HFFc6 (cell line): ENCODE results near the gene PKIB. TPM values are rescaled to one million over a fixed set of nuclear protein-coding genes. Genes with fewer than 3 reads are reported as not detected.
"Not testable (repeated sequence)": the region's sequence is repeated elsewhere in the genome, so short reads cannot be mapped to it uniquely, and the experiment has no call there.

Source experiments
- DNase-seq: peaks from one replicate; pipeline ENCODE4 v3.0.0-alpha.2; 2018
- H3K27ac Mint-ChIP-seq: 2 replicates; pipeline ENCODE4 v1.8.0; 2020; ENCODE audit warnings: mild to moderate bottlenecking, mixed read lengths
- H3K27me3 Mint-ChIP-seq: 2 replicates; pipeline ENCODE4 v1.8.0; 2021; ENCODE audit warnings: mild to moderate bottlenecking, moderate library complexity, mixed read lengths; ENCODE audit not compliant: insufficient read depth
- H3K36me3 Mint-ChIP-seq: 2 replicates; pipeline ENCODE4 v1.8.0; 2021; ENCODE audit warnings: low read depth, mixed read lengths
- H3K4me1 Mint-ChIP-seq: 2 replicates; pipeline ENCODE4 v1.8.0; 2020; ENCODE audit warnings: low read depth, mixed read lengths
- H3K4me3 Mint-ChIP-seq: 2 replicates; pipeline ENCODE4 v1.8.0; 2020; ENCODE audit warnings: mild to moderate bottlenecking, moderate library complexity, mixed read lengths
- H3K9me3 Mint-ChIP-seq: 2 replicates; pipeline ENCODE4 v1.8.0; 2020; ENCODE audit warnings: mild to moderate bottlenecking, mixed read lengths
- total RNA-seq, 6 experiments: library from RNA; stranded (reverse); fragmentation: NEBNext Ultra II Directional; extraction: Animal tissue kit (Norgen Biotek cat#: 25700); gene quantifications; 2 replicates in 1 of 6; 3 replicates in 5 of 6; pipeline ENCODE4 v1.2.3, GENCODE V29; 2021
- TF ChIP-seq, protein P1 (sequence below): fragments of 200-600 bp; sonication (generic); IDR thresholded peaks from 2 replicates; pipeline ENCODE4 v1.5.0; 2021; ENCODE audit warnings: antibody characterized with exemption, mild to moderate bottlenecking

The PKIB gene
- total RNA-seq, 6 experiments from 2014 or later = 0.22 TPM; not detected in 5

GRCh38 chr6:122578961-122579360 is 31.2 kb upstream of the PKIB start:
- peaks cover 5% of the 10 kb centered on the region; the same call in 1 of the 2 replicates for H3K36me3 Mint-ChIP-seq

DNA sequence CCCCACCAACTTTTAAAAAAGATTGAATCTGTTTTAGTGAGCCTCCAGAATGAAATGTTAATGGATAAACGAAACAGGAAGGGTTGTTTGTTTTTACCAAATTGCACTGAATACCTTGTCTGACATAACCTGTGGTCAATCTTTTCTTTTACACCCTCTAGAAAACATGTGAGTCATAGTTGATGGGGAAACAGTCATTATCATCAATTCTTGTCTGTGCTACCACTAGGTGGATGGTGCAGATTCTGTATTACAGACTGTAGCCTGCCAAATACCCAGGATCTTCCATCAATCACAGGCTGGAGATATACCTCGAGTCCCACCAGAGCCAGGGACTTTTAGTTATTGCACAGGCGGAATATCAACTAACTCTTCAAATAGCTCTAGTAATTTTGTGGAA is 29.5 kb upstream of the PKIB start:
- Mint-ChIP-seq H3K4me3 (no peak overlapping the region), H3K27ac (no peak overlapping the region), H3K27me3 (no peaks in the 10 kb centered on the region; the same call in 1 of the 2 replicates), H3K36me3 (peaks cover 5% of the 10 kb centered on the region; the same call in 1 of the 2 replicates), H3K4me1 (no peaks in the 10 kb centered on the region), H3K9me3 (peaks cover 4% of the 10 kb centered on the region; the same call in 1 of the 2 replicates)
- DNase-seq = no peak
- TF ChIP-seq, protein P1, sequence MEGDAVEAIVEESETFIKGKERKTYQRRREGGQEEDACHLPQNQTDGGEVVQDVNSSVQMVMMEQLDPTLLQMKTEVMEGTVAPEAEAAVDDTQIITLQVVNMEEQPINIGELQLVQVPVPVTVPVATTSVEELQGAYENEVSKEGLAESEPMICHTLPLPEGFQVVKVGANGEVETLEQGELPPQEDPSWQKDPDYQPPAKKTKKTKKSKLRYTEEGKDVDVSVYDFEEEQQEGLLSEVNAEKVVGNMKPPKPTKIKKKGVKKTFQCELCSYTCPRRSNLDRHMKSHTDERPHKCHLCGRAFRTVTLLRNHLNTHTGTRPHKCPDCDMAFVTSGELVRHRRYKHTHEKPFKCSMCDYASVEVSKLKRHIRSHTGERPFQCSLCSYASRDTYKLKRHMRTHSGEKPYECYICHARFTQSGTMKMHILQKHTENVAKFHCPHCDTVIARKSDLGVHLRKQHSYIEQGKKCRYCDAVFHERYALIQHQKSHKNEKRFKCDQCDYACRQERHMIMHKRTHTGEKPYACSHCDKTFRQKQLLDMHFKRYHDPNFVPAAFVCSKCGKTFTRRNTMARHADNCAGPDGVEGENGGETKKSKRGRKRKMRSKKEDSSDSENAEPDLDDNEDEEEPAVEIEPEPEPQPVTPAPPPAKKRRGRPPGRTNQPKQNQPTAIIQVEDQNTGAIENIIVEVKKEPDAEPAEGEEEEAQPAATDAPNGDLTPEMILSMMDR = no peak

More at GRCh38 chr6:122578961-122579360, 31.2 kb upstream of the PKIB start:
- no peak overlapping the region for H3K4me3 Mint-ChIP-seq
- H3K27ac Mint-ChIP-seq = no peak overlapping the region
- TF ChIP-seq, protein P1 = no peak
- no peaks in the 10 kb centered on the region; the same call in 1 of the 2 replicates for H3K27me3 Mint-ChIP-seq
- H3K4me1 Mint-ChIP-seq = no peaks in the 10 kb centered on the region
- DNase-seq = no peak
- H3K9me3 Mint-ChIP-seq = peaks cover 12% of the 10 kb centered on the region

DNA sequence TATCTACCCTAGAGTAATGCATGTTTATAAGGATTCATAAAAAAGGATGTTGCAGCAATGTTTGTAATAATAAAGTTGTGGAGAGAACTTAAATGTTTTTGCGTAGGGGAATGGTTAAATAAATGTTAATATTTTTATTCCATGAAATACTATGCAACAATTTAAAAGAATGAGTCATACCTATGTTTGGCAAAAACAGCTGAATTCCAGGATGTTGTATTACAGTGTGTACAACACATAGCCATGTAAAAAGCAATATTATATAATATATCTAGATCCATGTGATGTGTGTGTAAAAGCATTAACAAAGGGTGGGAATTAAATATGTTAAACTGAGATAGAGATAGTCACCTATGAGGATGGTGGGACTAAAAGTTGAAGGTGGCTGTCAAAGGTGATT is 21.1 kb upstream of the PKIB start:
- Mint-ChIP-seq H3K36me3 (no peaks in the 10 kb centered on the region), H3K4me1 (no peaks in the 10 kb centered on the region), H3K9me3 (peaks cover 4% of the 10 kb centered on the region; the same call in 1 of the 2 replicates), H3K4me3 (no peak overlapping the region), H3K27ac (no peak overlapping the region), H3K27me3 (no peaks in the 10 kb centered on the region)
- no peak for DNase-seq
- TF ChIP-seq, protein P1 = no peak

- H3K27me3 Mint-ChIP-seq, DNase-seq, H3K27ac Mint-ChIP-seq, H3K4me1 Mint-ChIP-seq, H3K4me3 Mint-ChIP-seq, H3K36me3 Mint-ChIP-seq: not testable (repeated sequence)
- peaks cover 27% of the 10 kb centered on the region for H3K9me3 Mint-ChIP-seq
Measured at GRCh38 chr6:122598295-122598694, 11.9 kb upstream of the PKIB start.

DNA sequence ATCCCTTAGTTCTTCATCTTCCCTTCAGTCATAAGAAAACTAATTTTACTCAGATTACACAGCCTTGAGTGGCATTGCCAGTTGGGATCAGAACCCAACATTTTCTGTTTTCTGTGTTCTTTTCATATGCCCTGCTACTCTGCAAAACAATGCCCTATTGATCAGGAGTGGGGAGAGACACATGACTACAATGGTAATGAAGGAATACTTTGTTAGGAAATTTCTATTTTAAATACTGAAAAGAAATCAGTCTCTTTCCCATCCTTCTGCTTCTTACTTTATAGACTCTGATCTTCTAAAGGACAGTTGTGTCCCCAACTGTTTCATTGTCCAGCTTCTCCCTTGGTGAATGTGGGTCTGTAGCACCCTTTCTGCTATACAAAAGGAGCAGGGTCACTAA is 5.5 kb upstream of the PKIB start:
- TF ChIP-seq, protein P1 = no peak
- no peak for DNase-seq
- Mint-ChIP-seq H3K36me3 (no peaks in the 10 kb centered on the region), H3K27ac (no peak overlapping the region), H3K27me3 (peaks cover 4% of the 10 kb centered on the region), H3K4me3 (no peak overlapping the region), H3K4me1 (peaks cover 3% of the 10 kb centered on the region; the same call in 1 of the 2 replicates), H3K9me3 (no peaks in the 10 kb centered on the region)

DNA sequence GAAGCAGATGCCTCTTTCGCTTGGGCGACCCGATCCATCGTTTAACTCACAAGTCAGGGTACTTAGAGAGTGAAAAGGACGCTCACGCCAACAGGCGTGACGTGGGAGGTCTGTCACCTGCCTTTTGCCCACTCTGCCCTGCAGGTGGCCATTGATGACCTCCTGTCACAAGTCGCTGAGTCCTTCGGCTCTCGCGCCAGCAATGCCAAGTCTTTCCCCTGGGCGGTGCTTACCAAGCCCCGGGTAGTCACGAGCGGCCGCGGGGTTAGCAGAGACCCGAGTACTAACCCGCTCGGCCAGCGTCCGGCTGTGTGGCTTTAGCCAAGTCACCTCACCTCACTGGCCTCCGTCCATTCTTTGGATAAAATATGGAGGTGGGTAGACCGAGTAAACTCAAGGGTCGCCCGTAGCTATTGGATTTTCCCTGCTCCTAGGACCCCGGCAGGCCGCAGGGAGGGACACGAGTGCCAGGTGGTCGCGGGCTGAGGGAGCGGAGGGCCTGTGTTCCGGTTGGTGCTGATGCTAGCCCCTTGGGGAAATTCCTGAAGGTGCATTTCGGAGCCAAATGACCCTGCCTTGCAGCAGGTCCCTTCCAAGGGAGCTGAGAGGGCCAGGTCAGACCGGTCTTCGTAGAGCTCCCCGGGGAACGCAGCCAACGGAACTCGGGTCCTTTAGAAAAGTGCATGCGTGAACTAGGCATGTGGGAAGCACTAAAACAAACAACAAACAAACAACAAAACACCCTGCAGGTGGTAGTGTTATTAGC is 668 bp downstream of the PKIB start:
- H3K4me1 Mint-ChIP-seq = peaks cover 7% of the 10 kb centered on the region; the same call in 1 of the 2 replicates
- H3K4me3 Mint-ChIP-seq = peak overlapping the region; percentile 76
- no peaks in the 10 kb centered on the region for H3K36me3 Mint-ChIP-seq
- H3K9me3 Mint-ChIP-seq = no peaks in the 10 kb centered on the region
- TF ChIP-seq, protein P1 = no peak
- peaks cover 4% of the 10 kb centered on the region for H3K27me3 Mint-ChIP-seq
- DNase-seq = no peak
- no peak overlapping the region for H3K27ac Mint-ChIP-seq
